SK-N-MC (cell line): ENCODE data around the gene MRPL53.
"Not testable (repeated sequence)": the region's sequence is repeated elsewhere in the genome, so short reads cannot be mapped to it uniquely, and the experiment has no call there.

ENCODE experiments used
- EZH2 ChIP-seq: fragments of 200-600 bp; sonication (generic); IDR thresholded peaks from one replicate; pipeline ENCODE4 v1.6.1; 2017; ENCODE audit warnings: antibody characterized with exemption
- FOXP2 ChIP-seq: optimal IDR thresholded peaks from 2 replicates; pipeline ENCODE3; 2011; ENCODE audit warnings: mild to moderate bottlenecking, moderate library complexity; ENCODE audit not compliant: insufficient read depth; ENCODE audit errors: extremely low read length, control extremely low read depth
- POLR2AphosphoS5 ChIP-seq: IDR thresholded peaks from 2 replicates; pipeline ENCODE4 v1.6.1; 2012; ENCODE audit warnings: mild to moderate bottlenecking, low read depth, low read length, borderline replicate concordance

GRCh38 chr2:74470742-74471141 lies 1.7 kb downstream of the MRPL53 start:
- not testable (repeated sequence) for TF ChIP-seq POLR2AphosphoS5, EZH2, FOXP2
